Psoas muscle (tissue), 8 donors: ENCODE measurements around the gene SASH1. TPM values are rescaled to one million over a fixed set of nuclear protein-coding genes. Genes with fewer than 3 reads are reported as not detected.

Experiments
- ATAC-seq, 4 donors: fragments of 200-7000 bp; cut with Tn5 transposase; one replicate each; pipeline ENCODE4 v1.9.1; 2020; ENCODE audit warnings: moderate library complexity in 3 of 4, mild to moderate bottlenecking in 2 of 4
- DNase-seq, 2 donors: peaks; one replicate each; pipeline ENCODE4 v3.0.0-alpha.2; 2020
- H3K27ac ChIP-seq: fragments of 200-600 bp; one replicate; pipeline ENCODE4 v1.8.0; 2022
- H3K27me3 ChIP-seq, 3 donors: fragments of 200-600 bp in 1 of 3; one replicate each; pipeline versions ENCODE4 v1.6.1 to v1.8.0; 2013 to 2022; ENCODE audit warnings: low read length in 2 of 3, mild to moderate bottlenecking in 2 of 3, moderate library complexity in 1 of 3; ENCODE audit not compliant: insufficient read depth in 3 of 3
- H3K36me3 ChIP-seq, 2 donors: fragments of 200-600 bp in 1 of 2; one replicate each; pipeline versions ENCODE4 v1.6.1 to v1.8.0; 2013 to 2022; ENCODE audit warnings: low read depth in 1 of 2, mild to moderate bottlenecking in 1 of 2, moderate library complexity in 1 of 2; ENCODE audit not compliant: insufficient read depth in 1 of 2
- H3K4me1 ChIP-seq: fragments of 200-600 bp; one replicate; pipeline ENCODE4 v1.8.0; 2022
- H3K4me3 ChIP-seq: fragments of 200-600 bp; one replicate; pipeline ENCODE4 v1.8.0; 2022; ENCODE audit warnings: mild to moderate bottlenecking
- H3K9me3 ChIP-seq: fragments of 200-600 bp; one replicate; pipeline ENCODE4 v1.8.0; 2022
- WGBS, 3 donors: extraction: QIAGEN DNeasy Blood & Tissue Kit; methylation state at CpG; one replicate each; pipeline versions ENCODE4 v1.1.6 to v1.1.7; 2013; 5-methylcytosine and 5-hydroxymethylcytosine counted together
- intact Hi-C, 2 donors: fragments of 100-400 bp; cut with DNase I; formaldehyde crosslinking; loops; one replicate each; pipeline versions ENCODE4 v1.11.0 to v1.14.2; 2022
- polyA plus RNA-seq, 3 donors: library from polyadenylated mRNA; stranded (reverse); fragments of 200-250 nt; gene quantifications; one replicate each; pipeline ENCODE4 v1.2.3, GENCODE V29; 2013
- total RNA-seq, 4 donors: library from RNA; stranded (reverse); fragmentation: NEBNext Ultra II Directional in 2 of 4; extraction: Animal tissue kit (Norgen Biotek cat#: 25700) in 2 of 4; gene quantifications; one replicate each; pipeline versions ENCODE4 v1.2.1 to v1.2.4, GENCODE V29; 2021 to 2023
- TF ChIP-seq, protein P1 (sequence below): fragments of 200-600 bp; IDR thresholded peaks from one replicate; pipeline ENCODE4 v1.8.0; 2022; ENCODE audit warnings: antibody characterized with exemption
- donor health status: healthy with polysubstance abuse.
- donor health status: DM: no; HTN: no; CAD: no; lungs with moderate emphysema.
- donor health status: Bipolar disorder and iron deficiency.
- donor health status: healthy.
- donor health status: DM: yes; HTN: yes; CAD: no.
- donor health status: DM: no; HTN: no; CAD: no.
- donor health status: DM: no; HTN: no; CAD: no.
- donor health status: DM: yes; HTN: yes; CAD: no.

Gene SASH1
- total and polyA plus RNA-seq, 7 donors, result 5.0 to 26.1 (median 13.0) TPM

GRCh38 chr6:148296771-148297170 lies 45.9 kb upstream of the SASH1 start:
- 23 to 55% (median 41%) methylated on average over 1 of the region's 1 CpG for WGBS, 3 donors
- Histone ChIP-seq H3K27me3 (no peaks in the 10 kb centered on the region), H3K27ac (no peak overlapping the region), H3K36me3 (no peaks in the 10 kb centered on the region), H3K4me3 (no peak overlapping the region), H3K4me1 (peaks cover 8% of the 10 kb centered on the region), H3K9me3 (no peaks in the 10 kb centered on the region)
- intact Hi-C loops, result no loop called here
- TF ChIP-seq, protein P1, sequence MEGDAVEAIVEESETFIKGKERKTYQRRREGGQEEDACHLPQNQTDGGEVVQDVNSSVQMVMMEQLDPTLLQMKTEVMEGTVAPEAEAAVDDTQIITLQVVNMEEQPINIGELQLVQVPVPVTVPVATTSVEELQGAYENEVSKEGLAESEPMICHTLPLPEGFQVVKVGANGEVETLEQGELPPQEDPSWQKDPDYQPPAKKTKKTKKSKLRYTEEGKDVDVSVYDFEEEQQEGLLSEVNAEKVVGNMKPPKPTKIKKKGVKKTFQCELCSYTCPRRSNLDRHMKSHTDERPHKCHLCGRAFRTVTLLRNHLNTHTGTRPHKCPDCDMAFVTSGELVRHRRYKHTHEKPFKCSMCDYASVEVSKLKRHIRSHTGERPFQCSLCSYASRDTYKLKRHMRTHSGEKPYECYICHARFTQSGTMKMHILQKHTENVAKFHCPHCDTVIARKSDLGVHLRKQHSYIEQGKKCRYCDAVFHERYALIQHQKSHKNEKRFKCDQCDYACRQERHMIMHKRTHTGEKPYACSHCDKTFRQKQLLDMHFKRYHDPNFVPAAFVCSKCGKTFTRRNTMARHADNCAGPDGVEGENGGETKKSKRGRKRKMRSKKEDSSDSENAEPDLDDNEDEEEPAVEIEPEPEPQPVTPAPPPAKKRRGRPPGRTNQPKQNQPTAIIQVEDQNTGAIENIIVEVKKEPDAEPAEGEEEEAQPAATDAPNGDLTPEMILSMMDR, result no peak
- no peak for DNase-seq
- no peak for ATAC-seq

DNA sequence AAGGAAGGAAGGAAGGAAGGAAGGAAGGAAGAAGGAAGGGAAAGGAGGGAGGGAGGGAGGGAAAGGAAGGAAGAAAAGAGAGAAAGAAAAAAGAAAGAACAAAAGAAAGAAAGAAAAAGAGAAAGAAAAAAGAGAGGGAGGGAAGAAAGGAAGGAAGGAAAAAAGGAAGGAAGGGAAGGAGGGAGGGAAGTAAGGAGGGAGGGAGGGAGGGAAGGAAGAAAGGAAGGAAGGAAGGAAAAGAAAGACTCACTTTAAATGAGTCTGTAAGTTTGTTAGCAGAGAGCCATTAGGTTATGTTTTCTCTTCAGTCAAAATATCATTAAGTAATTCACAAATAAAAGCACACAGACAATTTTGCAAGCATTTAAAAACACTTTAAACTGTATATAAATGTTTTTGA lies 44.0 kb upstream of the SASH1 start:
- Histone ChIP-seq H3K4me1 (peaks cover 4% of the 10 kb centered on the region), H3K4me3 (no peak overlapping the region), H3K9me3 (no peaks in the 10 kb centered on the region), H3K36me3 (no peaks in the 10 kb centered on the region), H3K27me3 (no peaks in the 10 kb centered on the region), H3K27ac (no peak overlapping the region)
- ATAC-seq (no peak), DNase-seq (no peak)
- intact Hi-C loops, result no loop called here
- TF ChIP-seq, protein P1, result no peak

DNA sequence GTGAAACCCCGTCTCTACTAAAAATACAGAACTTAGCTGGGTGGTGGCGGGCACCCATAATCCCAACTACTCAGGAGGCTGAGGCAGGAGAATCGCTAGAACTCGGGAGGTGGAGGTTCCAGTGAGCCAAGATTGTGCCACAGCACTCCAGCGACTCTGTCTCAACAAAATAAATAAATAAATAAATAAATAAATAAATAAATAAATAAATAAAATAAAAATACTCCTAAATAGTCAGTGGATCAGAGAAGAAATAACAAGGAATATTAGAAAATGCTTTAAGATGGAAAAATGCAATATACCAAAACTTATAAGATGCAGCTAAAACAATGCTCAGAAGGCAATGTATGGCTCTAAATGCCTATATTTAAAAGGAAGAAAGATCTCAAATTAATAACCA lies 39.0 kb upstream of the SASH1 start:
- H3K4me3 ChIP-seq, result no peak overlapping the region
- no peaks in the 10 kb centered on the region for H3K27me3 ChIP-seq
- H3K9me3 ChIP-seq, result no peaks in the 10 kb centered on the region
- intact Hi-C loops, result no loop called here
- H3K36me3 ChIP-seq, result no peaks in the 10 kb centered on the region
- TF ChIP-seq, protein P1, result no peak
- no peaks in the 10 kb centered on the region for H3K4me1 ChIP-seq
- WGBS, 3 donors, result 96 to 98% (median 96%) methylated on average over 5 of the region's 5 CpGs
- ATAC-seq (no peak), DNase-seq (no peak)
- no peak overlapping the region for H3K27ac ChIP-seq

DNA sequence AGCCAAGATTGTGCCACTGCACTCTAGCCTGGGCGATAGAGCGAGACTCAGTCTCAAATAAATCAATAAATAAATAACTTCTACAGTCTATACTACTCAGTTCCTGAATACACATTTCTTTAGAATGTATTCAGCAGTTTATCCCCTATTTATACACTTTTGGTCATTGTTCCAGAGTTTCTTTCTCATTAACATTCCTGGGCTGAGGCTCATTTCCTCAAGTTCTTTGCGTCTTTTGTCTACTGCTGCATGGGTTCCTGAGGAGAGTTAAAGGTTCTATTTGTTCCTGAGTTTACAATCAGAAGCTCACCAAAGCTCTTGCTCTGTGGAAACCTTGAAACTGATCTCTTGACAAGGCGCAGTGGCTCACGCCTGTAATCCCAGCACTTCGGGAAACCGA lies 37.7 kb upstream of the SASH1 start:
- H3K9me3 ChIP-seq, result no peaks in the 10 kb centered on the region
- ATAC-seq, result no peak
- no peaks in the 10 kb centered on the region for H3K27me3 ChIP-seq
- no peak overlapping the region for H3K4me3 ChIP-seq
- TF ChIP-seq, protein P1, result no peak
- peaks cover 4% of the 10 kb centered on the region for H3K4me1 ChIP-seq
- WGBS, 3 donors, result 67 to 83% (median 82%) methylated on average over 7 of the region's 7 CpGs
- H3K27ac ChIP-seq, result no peak overlapping the region
- no peaks in the 10 kb centered on the region for H3K36me3 ChIP-seq
- intact Hi-C loops, result no loop called here
- DNase-seq, result no peak

DNA sequence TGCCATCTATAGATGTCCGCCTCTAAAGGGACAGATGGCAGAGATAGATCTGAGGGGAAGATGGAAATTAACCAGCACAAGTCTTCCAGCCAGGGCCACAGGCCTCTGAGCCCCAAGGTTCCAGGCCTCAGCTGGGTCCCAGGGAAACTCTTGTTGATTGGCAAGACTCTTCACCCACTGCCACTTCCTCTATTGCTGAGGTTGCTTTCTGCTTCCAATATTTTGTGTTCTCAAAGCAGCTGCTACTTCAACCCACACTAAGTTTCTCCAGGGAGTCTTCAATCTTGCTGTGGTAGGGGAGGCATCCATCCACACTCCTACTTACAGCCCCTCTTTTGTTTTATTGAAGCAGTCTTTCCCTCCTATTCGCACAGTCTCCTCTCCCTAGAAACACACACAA lies 36.4 kb upstream of the SASH1 start:
- Histone ChIP-seq H3K4me3 (no peak overlapping the region), H3K27me3 (no peaks in the 10 kb centered on the region), H3K36me3 (no peaks in the 10 kb centered on the region), H3K27ac (no peak overlapping the region), H3K4me1 (peaks cover 4% of the 10 kb centered on the region), H3K9me3 (no peaks in the 10 kb centered on the region)
- TF ChIP-seq, protein P1, result no peak
- intact Hi-C loops, result no loop called here
- no peak for ATAC-seq
- 90 to 96% (median 93%) methylated on average over 2 of the region's 2 CpGs for WGBS, 3 donors
- no peak for DNase-seq
